BE2C (cell line): Measurements from ENCODE around the gene C20orf144.
A peak's percentile ranks its signal among the peaks of the same experiment; 100 is the strongest.

ENCODE experiments used
- DNase-seq: peaks from one replicate; pipeline ENCODE4 v3.0.0-alpha.2; 2020
- H3K27me3 ChIP-seq: fragments of 250-450 bp; sonication (Bioruptor Pico); 2 replicates; pipeline ENCODE4 v1.5.1; 2020; ENCODE audit warnings: mild to moderate bottlenecking
- H3K36me3 ChIP-seq: fragments of 250-450 bp; sonication (Bioruptor Pico); 2 replicates; pipeline ENCODE4 v1.5.1; 2020; ENCODE audit warnings: mild to moderate bottlenecking
- H3K4me1 ChIP-seq: fragments of 250-450 bp; sonication (Bioruptor Pico); 2 replicates; pipeline ENCODE4 v1.5.1; 2020
- H3K4me3 ChIP-seq: 2 replicates; pipeline ENCODE4 v1.5.1; 2011; ENCODE audit warnings: low read depth, low read length
- H3K9me3 ChIP-seq: fragments of 250-450 bp; sonication (Bioruptor Pico); 2 replicates; pipeline ENCODE4 v1.5.1; 2020
- CTCF ChIP-seq: IDR thresholded peaks from 2 replicates; pipeline ENCODE4 v1.5.1; 2012; ENCODE audit warnings: mild to moderate bottlenecking, low read depth, low read length

C20orf144 gene

GRCh38 chr20:33647603-33648395 is 14.3 kb upstream of the C20orf144 start:
- DNase-seq, result no peak
- Histone ChIP-seq H3K27me3 (no peaks in the 10 kb centered on the region), H3K9me3 (no peaks in the 10 kb centered on the region), H3K36me3 (peaks cover 15% of the 10 kb centered on the region), H3K4me3 (no peak overlapping the region), H3K4me1 (peaks cover 29% of the 10 kb centered on the region)
- TF ChIP-seq CTCF, result no peak

GRCh38 chr20:33648396-33649004 is 13.6 kb upstream of the C20orf144 start:
- peaks cover 29% of the 10 kb centered on the region for H3K4me1 ChIP-seq
- H3K4me3 ChIP-seq, result no peak overlapping the region
- DNase-seq, result no peak
- H3K27me3 ChIP-seq, result no peaks in the 10 kb centered on the region
- H3K9me3 ChIP-seq, result no peaks in the 10 kb centered on the region
- TF ChIP-seq CTCF, result no peak
- H3K36me3 ChIP-seq, result peaks cover 15% of the 10 kb centered on the region

GRCh38 chr20:33649201-33649681 is 12.9 kb upstream of the C20orf144 start:
- Histone ChIP-seq H3K4me1 (peaks cover 29% of the 10 kb centered on the region), H3K27me3 (no peaks in the 10 kb centered on the region), H3K9me3 (no peaks in the 10 kb centered on the region), H3K36me3 (peaks cover 15% of the 10 kb centered on the region), H3K4me3 (peak overlapping the region; percentile 15)
- TF ChIP-seq CTCF, result no peak
- peak; percentile 58 for DNase-seq

GRCh38 chr20:33650111-33650752 is 11.9 kb upstream of the C20orf144 start:
- H3K4me3 ChIP-seq, result no peak overlapping the region

GRCh38 chr20:33650753-33651561 is 11.2 kb upstream of the C20orf144 start:
- Histone ChIP-seq H3K9me3 (no peaks in the 10 kb centered on the region), H3K36me3 (no peaks in the 10 kb centered on the region; the same call in none of the 2 replicates), H3K4me1 (peaks cover 29% of the 10 kb centered on the region), H3K27me3 (no peaks in the 10 kb centered on the region), H3K4me3 (no peak overlapping the region)
- DNase-seq, result no peak
- TF ChIP-seq CTCF, result no peak

More at GRCh38 chr20:33650111-33650752, 11.9 kb upstream of the C20orf144 start:
- DNase-seq, result no peak
- TF ChIP-seq CTCF, result no peak
- peaks cover 29% of the 10 kb centered on the region for H3K4me1 ChIP-seq
- H3K9me3 ChIP-seq, result no peaks in the 10 kb centered on the region
- no peaks in the 10 kb centered on the region for H3K27me3 ChIP-seq
- peaks cover 7% of the 10 kb centered on the region for H3K36me3 ChIP-seq
